HG03457 (cell line): Measurements from ENCODE around the gene LTBP1.
"Not testable (repeated sequence)": the region's sequence is repeated elsewhere in the genome, so short reads cannot be mapped to it uniquely, and the experiment has no call there.

ENCODE experiments used
- ATAC-seq: cut with Tn5 transposase; IDR thresholded peaks from one replicate; pipeline ENCODE4 v1.9.1; 2021; ENCODE audit warnings: moderate number of reproducible peaks; ENCODE audit not compliant: unreplicated experiment

Gene LTBP1

DNA sequence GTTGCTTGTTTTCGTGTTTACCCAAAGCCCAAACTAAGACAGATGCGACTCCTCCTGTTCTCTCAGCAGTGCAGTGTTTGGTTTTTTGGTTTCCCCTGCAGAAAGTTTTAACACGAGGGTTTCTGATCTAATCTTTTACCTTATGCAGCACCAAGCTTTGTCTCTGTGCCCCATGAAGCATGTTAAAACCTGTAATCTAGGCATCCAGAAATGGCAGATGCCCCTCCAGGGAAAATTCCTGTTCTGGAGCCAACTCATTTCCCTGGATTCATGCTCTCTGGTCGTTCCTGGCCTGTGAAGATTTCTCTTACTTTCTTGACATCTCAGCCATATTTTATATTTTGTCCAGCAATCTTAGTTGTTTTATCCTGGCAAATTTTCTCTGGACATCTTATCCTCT is 91.5 kb downstream of the LTBP1 start:
- ATAC-seq: no peak

DNA sequence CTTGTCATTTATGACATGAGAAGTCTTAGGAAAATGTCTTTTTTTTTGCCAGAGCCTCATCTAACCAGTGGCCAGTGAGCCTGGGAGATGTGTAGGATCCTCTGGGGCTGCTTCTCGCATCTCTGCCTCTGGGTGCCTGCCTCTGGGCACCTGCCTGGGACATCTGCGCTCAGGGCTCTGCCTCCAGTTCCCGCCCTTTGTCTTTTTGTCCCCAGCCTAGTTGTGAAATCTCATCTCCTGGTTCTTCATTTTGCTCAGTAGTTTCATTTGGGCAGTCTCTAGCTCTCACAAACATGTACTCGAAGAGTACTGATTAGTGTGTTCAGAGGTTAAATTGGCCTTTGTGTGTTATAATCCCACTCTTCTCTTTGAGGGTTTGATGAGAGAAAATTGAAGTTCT is 92.0 kb downstream of the LTBP1 start:
- ATAC-seq: no peak

DNA sequence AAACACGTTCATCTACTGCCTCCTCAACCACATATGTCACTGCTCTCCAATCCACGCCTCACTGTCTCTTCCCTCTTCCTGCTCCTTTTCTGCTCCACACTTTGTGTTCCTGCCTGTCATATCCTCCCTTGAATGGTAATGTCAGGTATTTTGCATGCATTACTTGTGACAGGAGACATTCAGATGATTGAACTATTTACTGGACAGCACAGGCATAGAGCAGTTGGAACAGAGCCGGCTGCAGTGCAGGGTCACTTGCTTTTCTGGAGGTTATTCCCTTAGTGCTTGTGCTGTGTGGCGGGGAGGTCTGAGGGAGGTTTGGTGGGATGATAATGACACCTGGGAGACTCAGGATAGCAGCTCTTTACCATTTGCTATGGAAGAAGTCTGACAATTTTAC is 93.8 kb downstream of the LTBP1 start:
- ATAC-seq: no peak

DNA sequence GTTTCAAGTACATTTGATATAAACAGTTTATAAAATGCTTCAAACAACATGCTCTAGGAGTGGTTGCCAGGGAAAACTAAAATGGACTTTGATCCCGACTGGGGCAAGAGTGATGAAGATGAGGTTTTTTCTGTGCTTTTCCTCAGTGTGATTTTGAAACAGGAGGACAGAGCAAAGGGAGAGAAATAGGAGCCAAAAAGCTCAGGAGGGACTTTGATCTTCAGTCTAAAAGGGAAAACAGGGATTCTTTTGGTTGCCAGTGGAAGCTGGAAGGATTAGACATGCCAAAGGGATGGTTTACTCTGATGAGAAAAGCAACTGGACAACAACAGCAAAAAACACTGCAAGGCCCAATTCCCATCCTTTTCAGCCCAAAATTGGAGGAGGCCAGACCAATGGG is 95.5 kb downstream of the LTBP1 start:
- no peak for ATAC-seq

DNA sequence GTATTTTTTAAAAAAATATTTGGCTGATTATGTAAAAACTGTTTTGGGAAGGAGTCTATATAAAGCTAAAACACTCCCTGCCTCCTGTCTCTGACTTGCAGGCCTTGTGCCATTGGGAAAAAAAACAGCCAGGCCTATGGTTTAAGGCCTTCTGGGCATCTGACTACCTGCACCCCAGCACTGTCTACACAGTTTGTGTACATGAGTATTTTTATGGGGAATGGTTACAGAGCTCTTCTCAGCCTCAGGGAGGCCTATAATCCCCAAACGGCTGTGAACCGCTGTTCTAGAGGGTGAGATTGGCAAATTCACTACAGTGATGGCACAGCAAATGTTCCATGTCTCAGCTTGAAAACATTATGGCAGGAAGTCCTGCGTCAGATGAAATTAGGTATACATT is 96.1 kb downstream of the LTBP1 start:
- ATAC-seq: no peak

DNA sequence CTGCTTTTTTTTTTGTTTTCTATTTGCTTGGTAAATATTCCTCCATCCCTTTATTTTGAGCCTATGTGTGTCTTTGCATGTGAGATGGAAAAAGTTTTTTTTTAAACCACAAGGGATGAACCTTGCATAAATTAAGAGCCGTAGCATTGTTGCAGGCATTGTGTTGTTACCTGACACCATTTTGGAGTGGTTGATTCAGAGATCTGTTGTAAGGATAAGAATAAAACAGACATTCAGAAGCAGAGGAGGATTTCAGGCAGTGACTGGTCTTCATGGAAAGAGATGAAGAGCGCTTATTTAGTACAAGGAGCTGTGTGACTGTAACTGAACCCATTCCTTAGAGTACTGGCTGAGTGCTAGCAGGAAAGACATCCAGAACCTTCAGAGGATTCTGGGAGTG is 101.2 kb downstream of the LTBP1 start:
- no peak for ATAC-seq

DNA sequence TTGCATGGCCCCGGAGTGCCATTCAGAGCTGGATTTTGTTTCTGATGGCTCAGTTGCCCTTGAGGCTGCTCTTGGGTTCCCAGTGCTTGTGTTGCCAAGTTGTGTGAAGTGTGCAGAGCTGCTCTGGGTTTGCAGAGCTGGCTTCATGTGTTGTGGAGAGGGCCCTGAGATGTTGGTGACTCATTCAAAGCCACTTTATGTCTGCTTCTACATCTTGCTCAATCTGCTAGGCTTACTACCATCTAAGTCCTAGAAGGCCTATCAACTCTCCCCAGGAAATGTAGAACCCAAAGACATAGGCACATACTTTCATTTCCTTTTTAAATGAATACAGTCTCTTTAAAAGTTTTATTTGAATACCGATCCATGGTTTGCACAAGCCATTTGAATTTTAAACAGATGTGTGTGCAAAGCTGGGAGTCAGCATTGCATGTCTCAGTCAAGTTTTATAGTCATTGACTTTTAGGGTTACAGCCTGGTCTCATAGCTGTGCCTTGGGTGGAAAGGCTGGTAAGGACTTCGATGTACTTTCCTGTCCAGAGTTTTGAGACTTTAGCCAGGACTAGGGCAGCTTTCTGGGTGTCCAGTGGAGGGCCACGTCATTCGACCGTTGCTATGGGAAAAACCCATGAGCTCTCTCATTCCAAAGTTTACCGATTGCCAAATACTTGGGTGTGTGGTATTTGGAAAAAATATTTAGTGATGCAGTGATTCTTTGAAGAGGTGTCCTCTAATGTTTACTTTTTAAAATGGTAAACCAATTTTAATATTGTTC is 105.0 kb downstream of the LTBP1 start:
- ATAC-seq: no peak

DNA sequence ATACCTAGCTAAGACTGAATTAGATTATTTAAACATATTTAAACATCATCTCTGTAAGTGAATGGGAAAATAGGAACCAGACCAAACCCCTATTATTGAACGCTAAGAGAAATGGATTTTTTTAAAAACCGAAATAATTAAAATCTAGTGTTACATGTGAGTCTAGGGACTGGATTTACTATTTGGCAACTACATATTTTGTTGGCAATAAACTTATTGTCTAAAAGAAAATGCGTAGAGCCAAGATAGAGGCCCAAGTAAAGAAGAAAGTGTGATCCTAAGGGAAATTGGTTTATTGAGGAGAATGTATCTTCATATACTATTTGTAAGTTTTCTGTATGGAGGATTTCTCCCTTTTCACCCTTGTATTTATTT is 105.6 kb downstream of the LTBP1 start:
- ATAC-seq: no peak

DNA sequence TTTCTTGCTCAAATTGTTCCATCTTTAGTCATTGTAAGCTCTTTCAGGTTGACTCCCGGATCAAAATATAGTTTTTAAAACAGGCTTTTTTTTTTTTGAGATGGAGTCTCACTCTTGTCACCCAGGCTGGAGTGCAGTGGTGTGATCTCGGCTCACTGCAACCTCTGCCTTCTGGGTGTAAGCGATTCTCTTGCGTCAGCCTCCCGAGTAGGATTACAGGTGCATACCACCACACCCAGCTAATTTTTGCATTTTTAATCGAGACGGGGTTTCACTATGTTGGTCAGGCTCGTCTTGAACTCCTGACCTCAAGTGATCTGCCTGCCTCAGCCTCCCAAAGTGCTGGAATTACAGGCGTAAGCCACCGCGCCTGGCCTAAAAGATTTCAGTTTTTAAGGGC is 106.0 kb downstream of the LTBP1 start:
- ATAC-seq: not testable (repeated sequence)

DNA sequence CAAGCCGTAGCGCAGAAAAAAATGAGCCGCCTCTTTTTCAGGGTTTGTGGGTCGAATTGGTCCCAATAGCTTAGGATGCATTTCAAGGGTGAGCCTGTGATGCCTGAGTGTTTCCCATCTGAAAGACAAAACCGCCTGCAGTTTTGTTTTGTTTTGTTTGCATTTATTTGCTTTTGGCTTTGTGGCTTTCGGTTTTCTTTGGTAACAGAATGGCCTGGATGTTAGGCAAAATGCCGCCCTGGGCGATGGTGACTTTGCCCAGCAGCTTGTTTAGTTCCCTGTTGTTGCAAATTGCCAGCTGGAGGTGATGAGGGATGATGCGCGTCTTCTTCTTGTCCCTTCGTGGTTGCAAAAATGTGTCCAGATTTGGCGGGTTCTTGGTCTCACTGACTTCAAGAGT is 109.4 kb downstream of the LTBP1 start:
- no peak for ATAC-seq

DNA sequence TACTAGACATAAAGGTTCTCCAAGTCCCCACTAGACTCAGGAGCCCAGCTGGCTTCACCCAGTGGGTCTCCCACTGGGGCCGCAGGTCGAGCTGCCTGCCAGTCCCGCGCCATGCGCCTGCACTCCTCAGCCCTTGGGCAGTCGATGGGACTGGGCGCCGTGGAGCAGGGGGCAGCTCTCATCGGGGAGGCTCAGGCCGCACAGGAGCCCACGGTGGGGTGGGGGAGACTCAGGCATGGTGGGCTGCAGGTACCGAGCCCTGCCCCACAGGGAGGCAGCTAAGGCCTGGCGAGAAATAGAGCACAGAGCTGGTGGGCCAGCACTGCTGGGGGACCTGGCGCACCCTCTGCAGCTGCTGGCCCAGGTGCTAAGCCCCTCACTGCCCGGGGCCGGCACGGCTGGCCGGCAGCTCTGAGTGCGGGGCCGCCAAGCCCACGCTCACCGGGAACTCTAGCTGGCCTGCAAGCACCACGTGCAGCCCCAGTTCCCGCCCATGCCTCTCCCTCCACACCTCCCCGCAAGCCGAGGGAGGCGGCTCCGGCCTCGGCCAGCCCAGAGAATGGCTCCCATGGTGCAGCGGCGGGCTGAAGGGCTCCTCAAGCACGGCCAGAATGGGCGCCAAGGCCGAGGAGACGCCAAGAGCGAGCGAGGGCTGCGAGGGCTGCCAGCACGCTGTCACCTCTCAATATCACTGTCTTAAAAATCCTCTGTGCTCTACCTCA is 110.7 kb downstream of the LTBP1 start:
- ATAC-seq: not testable (repeated sequence)

DNA sequence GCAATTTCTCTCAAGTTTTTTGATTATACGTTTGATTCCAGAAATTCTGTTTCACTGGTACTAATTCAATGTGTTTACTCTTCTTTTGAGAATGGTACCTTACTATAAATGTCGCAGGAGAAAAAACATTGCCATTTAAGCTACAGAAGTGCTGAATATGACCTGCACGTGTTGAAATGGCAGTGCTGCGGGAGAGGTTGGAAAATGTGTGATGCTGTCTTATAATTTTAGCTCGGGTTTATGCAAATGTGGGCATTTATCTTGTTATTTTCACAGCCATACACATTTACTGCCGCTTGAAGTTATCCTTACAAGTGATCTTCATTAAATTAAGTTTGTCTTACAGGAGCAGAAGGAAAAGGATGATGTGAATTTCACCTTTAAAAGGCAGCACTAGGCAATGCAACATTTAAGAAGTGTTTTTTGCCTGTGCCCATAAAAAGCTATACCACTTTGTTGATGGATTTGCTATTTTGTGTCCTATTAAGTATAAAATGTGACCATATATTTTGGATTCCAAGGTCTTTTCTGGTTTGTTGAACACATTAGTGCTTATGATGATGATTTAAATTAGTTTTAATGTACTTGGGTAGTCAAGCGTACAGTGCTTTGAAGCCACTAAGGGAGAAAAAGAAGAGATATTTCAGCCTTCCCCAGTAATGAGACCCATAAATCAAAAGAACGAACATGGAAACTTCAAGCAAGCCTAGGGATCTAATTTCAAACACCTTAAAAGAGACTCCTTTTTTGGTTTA is 112.1 kb downstream of the LTBP1 start:
- no peak for ATAC-seq

DNA sequence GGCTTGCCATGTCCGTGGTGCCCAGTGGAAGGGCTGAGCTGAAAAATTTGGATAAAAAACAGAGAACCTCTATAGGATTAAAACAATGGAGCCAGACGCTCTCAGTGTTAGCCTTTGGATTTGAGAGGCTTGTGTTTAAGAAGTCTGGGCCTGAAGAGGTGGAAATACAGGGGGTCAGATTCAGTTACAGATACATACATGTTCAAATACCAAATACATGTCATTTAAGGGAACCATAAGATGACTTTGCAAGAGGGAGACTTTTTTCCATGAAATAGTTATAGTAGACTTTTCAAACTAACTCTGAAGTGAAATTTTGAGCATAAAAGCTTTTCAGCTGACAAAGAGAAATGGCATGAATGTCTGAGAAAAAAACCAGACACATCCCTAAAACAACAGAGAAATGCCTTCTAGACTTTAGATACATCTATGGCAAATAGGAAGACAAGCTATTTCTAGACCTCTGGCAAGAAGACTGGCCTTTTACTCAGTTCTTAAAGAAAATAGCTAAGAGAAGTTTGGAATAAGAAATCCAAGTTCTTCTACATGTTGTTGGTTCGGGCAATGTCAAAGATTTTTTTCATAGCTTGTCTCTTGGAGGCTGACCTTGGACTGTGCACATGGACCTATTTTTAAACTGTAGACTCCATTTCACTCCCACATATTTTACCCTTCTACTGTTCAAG is 112.9 kb downstream of the LTBP1 start:
- no peak for ATAC-seq

DNA sequence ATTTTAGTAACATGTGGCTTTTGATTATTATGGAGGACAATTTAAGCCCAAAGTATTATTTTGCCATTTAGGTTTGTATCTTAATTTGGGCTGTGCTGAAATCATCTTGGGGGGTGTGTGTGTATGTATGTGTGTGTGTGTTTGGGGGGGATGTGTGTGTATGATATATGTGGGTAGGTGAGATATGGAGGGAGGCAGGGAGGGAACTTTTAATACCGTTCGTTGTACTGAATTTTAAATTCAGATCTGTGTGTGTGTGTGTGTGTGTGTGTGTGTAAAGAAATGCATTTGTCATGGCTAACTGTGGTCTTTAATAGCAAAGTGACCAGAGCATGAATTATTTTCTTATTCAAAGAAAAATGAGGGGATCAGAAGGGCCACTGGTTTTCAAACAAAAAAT is 113.7 kb downstream of the LTBP1 start:
- no peak for ATAC-seq

DNA sequence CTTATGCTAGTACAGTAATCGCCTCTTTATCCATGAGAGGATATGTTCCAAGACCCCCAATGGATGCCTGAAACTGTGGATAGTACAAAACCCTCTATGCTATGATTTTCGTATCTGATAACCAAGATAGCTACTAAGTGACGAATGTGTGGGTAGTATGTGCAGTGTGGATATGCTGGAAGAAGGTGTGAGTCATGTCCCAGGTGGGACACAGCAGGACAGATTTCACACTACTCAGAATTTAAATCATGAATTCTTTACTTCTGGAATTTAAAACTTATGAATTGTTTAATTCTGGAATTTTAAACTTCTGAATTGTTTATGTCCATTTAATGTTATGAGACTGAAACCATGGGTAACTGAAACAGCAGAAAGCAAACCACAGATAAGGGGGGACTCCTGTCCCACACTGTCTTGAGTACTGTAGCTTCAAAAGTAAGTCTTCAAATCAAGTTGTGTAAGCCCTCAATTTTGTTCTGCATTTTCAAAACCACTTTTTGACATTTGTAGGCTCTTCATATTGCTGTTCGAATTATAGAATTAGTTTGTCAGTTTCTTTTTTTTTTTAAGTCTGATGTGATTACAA is 116.0 kb downstream of the LTBP1 start:
- ATAC-seq: no peak

DNA sequence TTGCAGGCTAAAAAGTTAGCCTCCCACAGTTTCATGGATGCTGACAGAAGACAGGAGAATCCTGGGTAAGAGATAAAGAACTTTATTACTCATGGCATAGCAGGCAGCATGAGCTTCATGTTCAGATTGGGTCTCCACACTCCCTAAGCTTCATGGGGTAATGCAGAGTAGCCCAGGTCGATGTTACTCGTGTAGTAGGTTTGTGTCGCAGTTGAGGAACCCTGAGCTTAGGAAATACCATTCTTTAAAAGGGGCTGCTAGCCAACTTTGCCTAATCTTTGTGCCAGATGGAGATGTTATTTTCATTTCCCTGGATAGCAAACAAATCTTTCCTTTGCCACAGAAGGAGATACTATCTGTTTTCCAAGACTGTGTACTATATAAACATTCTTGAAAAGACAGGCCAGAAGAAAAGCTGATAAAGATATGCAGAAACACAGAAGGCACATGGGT is 117.6 kb downstream of the LTBP1 start:
- ATAC-seq: no peak

DNA sequence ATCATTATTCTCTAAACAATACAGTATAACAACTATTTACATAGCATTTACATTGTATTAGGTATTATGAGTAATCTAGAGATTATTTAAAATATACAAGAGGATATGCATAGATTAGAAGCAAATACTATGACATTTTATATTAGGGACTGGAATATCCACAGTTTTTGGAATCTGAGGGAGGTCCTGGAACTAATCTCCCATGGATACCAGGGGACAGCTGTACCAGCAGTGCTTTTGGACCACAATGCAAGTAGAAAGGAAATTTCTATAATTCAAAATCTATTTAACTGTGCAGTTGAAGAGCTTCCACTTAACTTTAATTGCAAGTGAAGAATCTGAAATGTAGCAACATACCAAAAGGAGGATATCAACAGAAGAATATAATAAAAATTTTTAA is 120.8 kb downstream of the LTBP1 start:
- ATAC-seq: no peak

DNA sequence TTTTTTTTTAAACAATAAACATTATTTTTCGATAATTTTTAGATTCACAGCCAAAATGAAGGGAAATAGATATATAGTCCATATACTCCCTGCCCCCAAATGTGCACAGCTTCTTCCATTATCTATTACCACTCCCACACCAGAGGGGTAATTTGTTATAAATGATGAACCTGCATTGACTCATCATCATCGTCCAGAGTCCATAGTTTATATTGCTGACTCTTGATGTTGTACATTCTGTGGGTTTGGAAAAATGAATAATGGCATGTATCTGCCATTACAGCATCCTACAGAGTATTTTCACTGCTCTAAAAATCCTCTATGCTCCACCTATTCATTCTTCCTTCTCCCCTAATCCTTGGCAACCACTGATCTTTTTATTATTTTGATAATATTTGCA is 121.5 kb downstream of the LTBP1 start:
- no peak for ATAC-seq

DNA sequence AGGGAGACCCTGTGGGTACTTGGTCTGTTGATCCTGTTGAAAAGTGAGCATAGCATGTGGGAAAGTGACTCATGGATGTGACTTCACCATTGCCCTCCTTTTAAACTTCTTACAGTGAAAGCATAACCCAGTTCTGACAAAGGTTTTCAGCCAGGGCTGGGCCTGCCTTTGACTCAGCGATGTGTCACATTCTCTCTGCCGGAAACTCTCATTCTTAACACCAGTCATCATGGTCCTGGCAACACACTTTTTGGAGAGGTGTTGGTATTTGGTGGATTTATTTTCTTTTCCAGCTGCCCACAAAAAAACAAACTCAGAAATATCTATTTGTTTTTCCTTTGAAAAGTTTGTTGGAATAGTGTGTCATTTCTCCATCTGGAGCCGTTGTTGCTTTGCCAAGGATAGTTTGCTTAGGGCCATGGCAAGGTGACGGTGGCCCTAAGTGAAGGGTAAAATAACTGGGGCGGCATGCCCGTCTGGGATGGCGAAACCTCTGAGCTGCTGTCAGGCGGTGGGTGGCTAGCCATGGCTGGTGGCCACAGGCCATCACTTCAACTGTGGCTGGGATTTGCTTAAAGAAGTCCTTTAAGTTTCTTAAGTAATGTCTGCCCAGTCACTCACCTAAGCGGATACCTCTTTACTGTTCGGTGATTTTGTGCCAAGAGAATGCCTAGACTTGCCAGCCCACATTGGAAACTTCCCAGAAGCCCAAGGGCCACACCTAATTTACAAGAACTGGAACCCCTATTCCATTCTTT is 123.3 kb downstream of the LTBP1 start:
- no peak for ATAC-seq

DNA sequence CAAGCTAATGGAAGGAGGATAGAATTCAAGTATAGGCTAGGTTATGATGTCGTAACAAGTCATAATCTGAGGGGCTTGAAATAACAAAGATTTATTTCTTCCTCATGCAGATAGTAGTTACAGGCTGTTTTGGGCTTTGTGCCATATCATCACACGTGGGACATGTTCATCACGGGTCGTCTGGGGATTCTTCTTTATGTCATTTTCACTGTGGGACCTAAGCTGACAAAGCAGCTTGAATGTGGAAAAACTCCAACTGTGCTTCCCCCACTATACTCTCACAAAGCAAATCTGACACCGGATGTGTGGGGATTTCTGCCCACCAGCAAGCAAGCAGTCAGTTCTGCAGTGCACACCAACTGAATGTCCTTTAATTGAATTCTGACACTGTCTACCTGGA is 124.8 kb downstream of the LTBP1 start:
- no peak for ATAC-seq
